HepG2 (cell line): Measurements from ENCODE around the gene RNF125. TPM values are rescaled to one million over a fixed set of nuclear protein-coding genes. Genes with fewer than 3 reads are reported as not detected.

Experiments
- FOXO4 ChIP-seq: sonication (generic); formaldehyde crosslinking; conservative IDR thresholded peaks from 2 replicates; pipeline ENCODE4 v1.8.1; 2023; ENCODE audit warnings: missing genetic modification reagents
- NFKB2 ChIP-seq: sonication (generic); formaldehyde crosslinking; IDR thresholded peaks from 2 replicates; pipeline ENCODE4 v1.4.0; 2020; ENCODE audit warnings: missing genetic modification reagents, borderline replicate concordance
- PATZ1 ChIP-seq: sonication (generic); formaldehyde crosslinking; IDR thresholded peaks from 2 replicates; pipeline ENCODE4 v1.4.0; 2020; ENCODE audit warnings: missing genetic modification reagents
- ZBTB8A ChIP-seq: sonication (generic); formaldehyde crosslinking; IDR thresholded peaks from 2 replicates; pipeline ENCODE4 v1.4.0; 2020; ENCODE audit warnings: mild to moderate bottlenecking, low read depth, missing genetic modification reagents, borderline replicate concordance
- ZNF549 ChIP-seq: sonication (generic); formaldehyde crosslinking; IDR thresholded peaks from 2 replicates; pipeline ENCODE4 v1.5.0; 2020; ENCODE audit warnings: missing genetic modification reagents
- ZNF557 ChIP-seq: sonication (generic); formaldehyde crosslinking; IDR thresholded peaks from 2 replicates; pipeline ENCODE4 v1.4.0; 2020; ENCODE audit warnings: missing genetic modification reagents
- ZSCAN21 ChIP-seq: sonication (generic); formaldehyde crosslinking; IDR thresholded peaks from 2 replicates; pipeline ENCODE4 v1.8.0; 2022; ENCODE audit warnings: mild to moderate bottlenecking, missing genetic modification reagents, moderate library complexity, borderline replicate concordance
- polyA plus RNA-seq, 8 experiments: library from polyadenylated mRNA; depleted of rRNA in 3 of 8; stranded (reverse) in 7 of 8; unstranded in 1 of 8; fragments of >200 nt; fragmentation: Illumina TruSeq in 4 of 8; extraction: Trizol in 4 of 8; gene quantifications; 2 replicates each; pipeline versions ENCODE4 v1.2.1 to v1.2.3, GENCODE V29; 2011 to 2016; ENCODE audit warnings: low read depth in 4 of 8, missing spikeins in 1 of 8, mixed read lengths in 1 of 8; ENCODE audit not compliant: insufficient read depth in 1 of 8
- total RNA-seq, 5 experiments: library from RNA; depleted of rRNA; stranded (reverse); fragments of >200 nt; fragmentation: Illumina TruSeq; extraction: Trizol; gene quantifications; 2 replicates each; pipeline ENCODE4 v1.2.3, GENCODE V29; 2016; ENCODE audit warnings: low read depth in 1 of 5
- TF ChIP-seq, protein P1 (sequence below): sonication (generic); formaldehyde crosslinking; IDR thresholded peaks from 2 replicates; pipeline ENCODE4 v1.4.0; 2020; ENCODE audit warnings: low read depth, missing genetic modification reagents
- TF ChIP-seq, protein P2 (sequence below): IDR thresholded peaks from 2 replicates; pipeline ENCODE4 v1.6.1; 2012; ENCODE audit warnings: low read length, improper control_type of control experiment
- TF ChIP-seq, protein P3 (sequence below): sonication (generic); formaldehyde crosslinking; IDR thresholded peaks from 2 replicates; pipeline ENCODE4 v1.4.0; 2020; ENCODE audit warnings: mild to moderate bottlenecking, missing genetic modification reagents, borderline replicate concordance

RNF125 gene
- total and polyA plus RNA-seq, 2 of the 13 experiments (the other 11 are each of a cell fraction or from before 2014, with no cell fraction given), result 0.58 to 1.8 TPM

DNA sequence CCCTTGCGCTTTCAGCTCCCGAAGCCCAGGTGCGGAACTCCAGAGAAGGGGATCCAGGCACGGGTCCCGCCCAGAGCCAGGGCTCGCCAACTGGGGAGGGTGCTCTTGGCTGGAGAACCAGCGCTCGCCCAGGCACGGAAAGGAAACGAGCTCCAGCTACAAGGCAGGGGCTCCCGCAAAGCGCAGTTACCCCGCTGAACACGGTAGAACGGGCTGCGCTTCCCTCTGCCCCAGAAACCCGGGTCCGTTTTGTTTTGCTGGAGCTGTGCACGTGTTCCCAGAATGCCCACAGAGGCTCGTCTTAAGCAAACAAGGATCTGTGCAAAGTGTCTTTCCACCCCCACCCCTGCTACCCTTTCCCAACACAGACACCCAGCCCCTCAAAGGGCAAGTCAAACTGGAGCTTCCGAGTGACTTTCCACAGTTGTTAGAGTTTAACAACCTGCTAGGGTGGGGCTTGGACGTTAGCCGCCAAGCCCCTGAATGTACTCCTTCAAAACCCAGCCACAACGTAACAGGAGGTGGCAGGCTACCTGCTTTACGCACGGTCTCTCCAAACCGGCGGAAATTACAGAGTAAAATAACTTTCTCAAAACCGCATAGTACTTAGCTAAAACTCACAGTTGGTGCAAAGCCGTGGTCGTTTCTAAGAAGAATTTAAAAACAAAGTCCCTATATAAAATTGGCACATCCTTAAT, 775 bp downstream of the RNF125 start (continued):
- TF ChIP-seq PATZ1 (CRISPR knock-in tag) (peak; percentile 74; the same call in 1 of the 2 replicates), FOXO4 (CRISPR knock-in tag) (no peak), NFKB2 (CRISPR knock-in tag) (no peak), ZBTB8A (CRISPR knock-in tag) (no peak), ZNF557 (CRISPR knock-in tag) (peak; percentile 72; the same call in 1 of the 2 replicates), ZSCAN21 (CRISPR knock-in tag) (peak; percentile 28; the same call in 1 of the 2 replicates), ZNF549 (CRISPR knock-in tag) (no peak)
- TF ChIP-seq, protein P1, sequence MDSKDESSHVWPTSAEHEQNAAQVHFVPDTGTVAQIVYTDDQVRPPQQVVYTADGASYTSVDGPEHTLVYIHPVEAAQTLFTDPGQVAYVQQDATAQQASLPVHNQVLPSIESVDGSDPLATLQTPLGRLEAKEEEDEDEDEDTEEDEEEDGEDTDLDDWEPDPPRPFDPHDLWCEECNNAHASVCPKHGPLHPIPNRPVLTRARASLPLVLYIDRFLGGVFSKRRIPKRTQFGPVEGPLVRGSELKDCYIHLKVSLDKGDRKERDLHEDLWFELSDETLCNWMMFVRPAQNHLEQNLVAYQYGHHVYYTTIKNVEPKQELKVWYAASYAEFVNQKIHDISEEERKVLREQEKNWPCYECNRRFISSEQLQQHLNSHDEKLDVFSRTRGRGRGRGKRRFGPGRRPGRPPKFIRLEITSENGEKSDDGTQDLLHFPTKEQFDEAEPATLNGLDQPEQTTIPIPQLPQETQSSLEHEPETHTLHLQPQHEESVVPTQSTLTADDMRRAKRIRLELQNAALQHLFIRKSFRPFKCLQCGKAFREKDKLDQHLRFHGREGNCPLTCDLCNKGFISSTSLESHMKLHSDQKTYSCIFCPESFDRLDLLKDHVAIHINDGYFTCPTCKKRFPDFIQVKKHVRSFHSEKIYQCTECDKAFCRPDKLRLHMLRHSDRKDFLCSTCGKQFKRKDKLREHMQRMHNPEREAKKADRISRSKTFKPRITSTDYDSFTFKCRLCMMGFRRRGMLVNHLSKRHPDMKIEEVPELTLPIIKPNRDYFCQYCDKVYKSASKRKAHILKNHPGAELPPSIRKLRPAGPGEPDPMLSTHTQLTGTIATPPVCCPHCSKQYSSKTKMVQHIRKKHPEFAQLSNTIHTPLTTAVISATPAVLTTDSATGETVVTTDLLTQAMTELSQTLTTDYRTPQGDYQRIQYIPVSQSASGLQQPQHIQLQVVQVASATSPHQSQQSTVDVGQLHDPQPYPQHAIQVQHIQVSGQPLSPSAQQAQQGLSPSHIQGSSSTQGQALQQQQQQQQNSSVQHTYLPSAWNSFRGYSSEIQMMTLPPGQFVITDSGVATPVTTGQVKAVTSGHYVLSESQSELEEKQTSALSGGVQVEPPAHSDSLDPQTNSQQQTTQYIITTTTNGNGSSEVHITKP, result 0 out of 2 replicates have a peak, but pooled peaks have one; percentile 42
- TF ChIP-seq, protein P2, sequence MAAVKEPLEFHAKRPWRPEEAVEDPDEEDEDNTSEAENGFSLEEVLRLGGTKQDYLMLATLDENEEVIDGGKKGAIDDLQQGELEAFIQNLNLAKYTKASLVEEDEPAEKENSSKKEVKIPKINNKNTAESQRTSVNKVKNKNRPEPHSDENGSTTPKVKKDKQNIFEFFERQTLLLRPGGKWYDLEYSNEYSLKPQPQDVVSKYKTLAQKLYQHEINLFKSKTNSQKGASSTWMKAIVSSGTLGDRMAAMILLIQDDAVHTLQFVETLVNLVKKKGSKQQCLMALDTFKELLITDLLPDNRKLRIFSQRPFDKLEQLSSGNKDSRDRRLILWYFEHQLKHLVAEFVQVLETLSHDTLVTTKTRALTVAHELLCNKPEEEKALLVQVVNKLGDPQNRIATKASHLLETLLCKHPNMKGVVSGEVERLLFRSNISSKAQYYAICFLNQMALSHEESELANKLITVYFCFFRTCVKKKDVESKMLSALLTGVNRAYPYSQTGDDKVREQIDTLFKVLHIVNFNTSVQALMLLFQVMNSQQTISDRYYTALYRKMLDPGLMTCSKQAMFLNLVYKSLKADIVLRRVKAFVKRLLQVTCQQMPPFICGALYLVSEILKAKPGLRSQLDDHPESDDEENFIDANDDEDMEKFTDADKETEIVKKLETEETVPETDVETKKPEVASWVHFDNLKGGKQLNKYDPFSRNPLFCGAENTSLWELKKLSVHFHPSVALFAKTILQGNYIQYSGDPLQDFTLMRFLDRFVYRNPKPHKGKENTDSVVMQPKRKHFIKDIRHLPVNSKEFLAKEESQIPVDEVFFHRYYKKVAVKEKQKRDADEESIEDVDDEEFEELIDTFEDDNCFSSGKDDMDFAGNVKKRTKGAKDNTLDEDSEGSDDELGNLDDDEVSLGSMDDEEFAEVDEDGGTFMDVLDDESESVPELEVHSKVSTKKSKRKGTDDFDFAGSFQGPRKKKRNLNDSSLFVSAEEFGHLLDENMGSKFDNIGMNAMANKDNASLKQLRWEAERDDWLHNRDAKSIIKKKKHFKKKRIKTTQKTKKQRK, result no peak
- TF ChIP-seq, protein P3, sequence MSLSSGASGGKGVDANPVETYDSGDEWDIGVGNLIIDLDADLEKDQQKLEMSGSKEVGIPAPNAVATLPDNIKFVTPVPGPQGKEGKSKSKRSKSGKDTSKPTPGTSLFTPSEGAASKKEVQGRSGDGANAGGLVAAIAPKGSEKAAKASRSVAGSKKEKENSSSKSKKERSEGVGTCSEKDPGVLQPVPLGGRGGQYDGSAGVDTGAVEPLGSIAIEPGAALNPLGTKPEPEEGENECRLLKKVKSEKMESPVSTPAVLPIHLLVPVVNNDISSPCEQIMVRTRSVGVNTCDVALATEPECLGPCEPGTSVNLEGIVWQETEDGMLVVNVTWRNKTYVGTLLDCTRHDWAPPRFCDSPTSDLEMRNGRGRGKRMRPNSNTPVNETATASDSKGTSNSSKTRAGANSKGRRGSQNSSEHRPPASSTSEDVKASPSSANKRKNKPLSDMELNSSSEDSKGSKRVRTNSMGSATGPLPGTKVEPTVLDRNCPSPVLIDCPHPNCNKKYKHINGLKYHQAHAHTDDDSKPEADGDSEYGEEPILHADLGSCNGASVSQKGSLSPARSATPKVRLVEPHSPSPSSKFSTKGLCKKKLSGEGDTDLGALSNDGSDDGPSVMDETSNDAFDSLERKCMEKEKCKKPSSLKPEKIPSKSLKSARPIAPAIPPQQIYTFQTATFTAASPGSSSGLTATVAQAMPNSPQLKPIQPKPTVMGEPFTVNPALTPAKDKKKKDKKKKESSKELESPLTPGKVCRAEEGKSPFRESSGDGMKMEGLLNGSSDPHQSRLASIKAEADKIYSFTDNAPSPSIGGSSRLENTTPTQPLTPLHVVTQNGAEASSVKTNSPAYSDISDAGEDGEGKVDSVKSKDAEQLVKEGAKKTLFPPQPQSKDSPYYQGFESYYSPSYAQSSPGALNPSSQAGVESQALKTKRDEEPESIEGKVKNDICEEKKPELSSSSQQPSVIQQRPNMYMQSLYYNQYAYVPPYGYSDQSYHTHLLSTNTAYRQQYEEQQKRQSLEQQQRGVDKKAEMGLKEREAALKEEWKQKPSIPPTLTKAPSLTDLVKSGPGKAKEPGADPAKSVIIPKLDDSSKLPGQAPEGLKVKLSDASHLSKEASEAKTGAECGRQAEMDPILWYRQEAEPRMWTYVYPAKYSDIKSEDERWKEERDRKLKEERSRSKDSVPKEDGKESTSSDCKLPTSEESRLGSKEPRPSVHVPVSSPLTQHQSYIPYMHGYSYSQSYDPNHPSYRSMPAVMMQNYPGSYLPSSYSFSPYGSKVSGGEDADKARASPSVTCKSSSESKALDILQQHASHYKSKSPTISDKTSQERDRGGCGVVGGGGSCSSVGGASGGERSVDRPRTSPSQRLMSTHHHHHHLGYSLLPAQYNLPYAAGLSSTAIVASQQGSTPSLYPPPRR (CRISPR knock-in tag), result peak; percentile 55; the same call in 1 of the 2 replicates
